GM06990 (cell line): Measurements from ENCODE around the gene OR8S1.
"Not testable (repeated sequence)": the region's sequence is repeated elsewhere in the genome, so short reads cannot be mapped to it uniquely, and the experiment has no call there.

Experiments used
- DNase-seq: peaks from one replicate; pipeline ENCODE4 v3.0.0-alpha.2; 2011; ENCODE audit not compliant: insufficient read length; ENCODE audit errors: extremely low read depth
- H3K27me3 ChIP-seq: replicated peaks from 2 replicates; pipeline ENCODE4 v1.6.0; 2011; ENCODE audit warnings: low read length; ENCODE audit not compliant: control insufficient read depth, insufficient read depth
- H3K36me3 ChIP-seq: 2 replicates; pipeline ENCODE4 v1.5.1; 2011; ENCODE audit warnings: low read length; ENCODE audit not compliant: control insufficient read depth, insufficient read depth
- H3K4me3 ChIP-seq: replicated peaks from 2 replicates; pipeline ENCODE4 v1.5.1; 2011; ENCODE audit warnings: low read depth, mild to moderate bottlenecking, control low read depth, low read length
- CTCF ChIP-seq: IDR thresholded peaks from 2 replicates; pipeline ENCODE4 v1.5.1; 2011; ENCODE audit warnings: low read length, control low read depth, mild to moderate bottlenecking, inconsistent platforms; ENCODE audit not compliant: insufficient read depth, poor library complexity, severe bottlenecking

OR8S1 gene

GRCh38 chr12:48506836-48507235 is 18.6 kb upstream of the OR8S1 start:
- not testable (repeated sequence) for H3K36me3 ChIP-seq, H3K27me3 ChIP-seq, H3K4me3 ChIP-seq, DNase-seq

DNA sequence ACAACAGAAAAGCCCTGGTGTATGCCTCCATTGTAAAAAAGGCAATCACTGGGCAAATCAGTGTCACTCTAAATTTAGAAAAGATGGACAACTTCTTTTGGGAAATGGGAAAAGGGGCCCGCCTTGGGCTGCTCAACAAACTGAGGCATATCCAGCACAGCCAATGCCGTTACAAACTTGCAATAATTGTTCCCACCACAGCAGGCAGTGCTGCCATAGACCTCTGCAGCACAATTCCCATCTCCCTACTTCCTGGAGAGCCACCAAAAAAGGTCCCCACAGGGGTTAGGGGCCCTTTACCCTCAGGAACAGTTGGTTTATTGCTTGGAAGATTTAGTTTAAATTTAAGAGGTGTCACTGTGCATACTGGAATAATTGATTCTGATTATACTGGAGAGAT is 16.4 kb upstream of the OR8S1 start:
- Histone ChIP-seq H3K27me3 (no peaks in the 10 kb centered on the region), H3K36me3 (no peaks in the 10 kb centered on the region), H3K4me3 (no peak overlapping the region)
- no peak for DNase-seq
- TF ChIP-seq CTCF, result no peak

DNA sequence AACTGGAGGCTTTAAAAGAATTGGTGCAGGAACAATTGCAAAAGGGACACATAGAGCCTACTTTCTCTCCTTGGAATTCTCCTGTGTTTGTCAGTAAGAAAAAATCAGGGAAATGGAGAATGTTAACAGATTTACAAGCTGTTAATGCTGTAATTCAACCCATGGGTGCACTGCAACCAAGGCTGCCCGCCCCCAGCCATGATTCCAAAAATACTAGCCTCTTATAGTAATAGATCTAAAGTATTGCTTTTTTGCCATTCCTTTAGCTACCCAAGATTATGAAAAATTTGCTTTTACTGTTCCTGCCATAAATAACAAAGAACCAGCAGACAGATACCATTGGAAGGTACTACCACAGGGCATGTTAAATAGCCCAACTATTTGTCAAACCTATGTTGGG is 15.3 kb upstream of the OR8S1 start:
- no peak for TF ChIP-seq CTCF
- Histone ChIP-seq H3K36me3 (no peaks in the 10 kb centered on the region), H3K4me3 (no peak overlapping the region), H3K27me3 (no peaks in the 10 kb centered on the region)
- DNase-seq, result no peak

DNA sequence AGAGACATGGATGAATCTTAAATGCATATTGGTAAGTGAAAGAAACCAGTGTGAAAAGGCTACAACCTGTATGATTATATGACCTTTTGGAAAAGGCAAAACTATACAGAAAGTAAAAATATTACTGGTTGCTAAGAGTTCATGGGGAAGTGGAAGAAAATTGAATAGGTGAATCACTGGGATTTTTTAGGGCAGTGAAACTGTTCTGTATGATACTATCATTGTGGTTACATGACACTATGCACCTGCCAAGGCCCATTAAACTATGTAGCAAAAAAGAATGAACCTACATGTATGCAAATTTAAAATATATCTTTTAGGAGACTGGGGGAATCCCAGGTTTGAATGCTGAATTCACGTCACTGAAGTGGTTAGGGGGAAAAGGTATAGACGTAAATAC is 12.6 kb upstream of the OR8S1 start:
- no peak for TF ChIP-seq CTCF
- H3K27me3 ChIP-seq, result no peaks in the 10 kb centered on the region

DNA sequence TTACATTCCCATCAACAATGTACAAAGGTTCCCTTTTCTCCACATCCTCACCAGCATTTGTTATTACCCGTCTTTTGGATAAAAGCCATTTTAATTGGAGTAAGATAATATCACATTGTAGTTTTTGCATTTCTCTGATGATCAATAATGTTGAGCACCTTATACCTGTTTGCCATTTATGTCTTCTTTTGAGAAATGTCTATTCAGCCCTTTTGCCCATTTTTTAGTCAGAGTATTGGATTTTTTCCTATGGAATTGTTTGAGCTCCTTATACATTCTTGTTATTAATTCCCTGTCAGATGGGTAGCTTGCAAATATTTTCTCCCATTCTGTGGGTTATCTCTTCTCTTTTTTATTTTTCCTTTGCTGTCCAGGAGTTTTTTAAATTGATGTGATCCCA is 10.7 kb upstream of the OR8S1 start:
- Histone ChIP-seq H3K27me3 (no peaks in the 10 kb centered on the region), H3K4me3 (no peak overlapping the region), H3K36me3 (no peaks in the 10 kb centered on the region)
- no peak for DNase-seq
- TF ChIP-seq CTCF, result no peak

More for the DNA sequence above, 12.6 kb upstream of the OR8S1 start:
- Histone ChIP-seq H3K4me3 (no peak overlapping the region), H3K36me3 (no peaks in the 10 kb centered on the region)
- DNase-seq, result peak; percentile 51

- DNase-seq, H3K36me3 ChIP-seq, H3K27me3 ChIP-seq, H3K4me3 ChIP-seq: not testable (repeated sequence)
Measured at GRCh38 chr12:48520381-48520780, 5.1 kb upstream of the OR8S1 start.

GRCh38 chr12:48527891-48528670 is 2.6 kb downstream of the OR8S1 start:
- Histone ChIP-seq H3K4me3 (no peak overlapping the region), H3K36me3 (no peaks in the 10 kb centered on the region), H3K27me3 (no peaks in the 10 kb centered on the region)
- TF ChIP-seq CTCF, result no peak
- DNase-seq, result no peak
